Tibial nerve (tissue), 4 donors: Measurements from ENCODE around the gene NOL4L. TPM values are rescaled to one million over a fixed set of nuclear protein-coding genes. Genes with fewer than 3 reads are reported as not detected.

ENCODE experiments used
- DNase-seq, 2 donors: peaks; one replicate each; pipeline ENCODE4 v3.0.0-alpha.2; 2019; ENCODE audit warnings: low spot score in 2 of 2
- H3K27ac ChIP-seq, 4 donors: fragments of 200-600 bp; sonication (generic) in 3 of 4; one replicate each; pipeline ENCODE4 v1.5.1; 2017 to 2019; ENCODE audit warnings: mild to moderate bottlenecking in 1 of 4
- H3K27me3 ChIP-seq, 2 donors: fragments of 200-600 bp; sonication (generic) in 1 of 2; one replicate each; pipeline versions ENCODE4 v1.5.1 to v1.6.0; 2017 to 2019
- H3K36me3 ChIP-seq, 3 donors: fragments of 200-600 bp; sonication (generic); one replicate each; pipeline ENCODE4 v1.5.1; 2018 to 2019
- H3K4me1 ChIP-seq, 4 donors: fragments of 200-600 bp; sonication (generic) in 3 of 4; one replicate each; pipeline ENCODE4 v1.5.1; 2017 to 2019
- H3K4me3 ChIP-seq, 4 donors: fragments of 200-600 bp; sonication (generic) in 3 of 4; one replicate each; pipeline ENCODE4 v1.5.1; 2017 to 2019; ENCODE audit warnings: mild to moderate bottlenecking in 1 of 4, moderate library complexity in 1 of 4
- H3K9me3 ChIP-seq, 4 donors: fragments of 200-600 bp; sonication (generic) in 3 of 4; one replicate each; pipeline ENCODE4 v1.5.1; 2017 to 2019
- EP300 ChIP-seq, 2 donors: sonication (generic); formaldehyde crosslinking; IDR thresholded peaks; one replicate each; pipeline ENCODE4 v1.6.1; 2017; ENCODE audit warnings: antibody characterized with exemption in 2 of 2, mild to moderate bottlenecking in 1 of 2
- POLR2A ChIP-seq, 2 donors: fragments of 450-650 bp; IDR thresholded peaks; one replicate each; pipeline ENCODE4 v1.6.1; 2017; ENCODE audit warnings: antibody characterized with exemption in 2 of 2, mild to moderate bottlenecking in 2 of 2, moderate library complexity in 2 of 2
- WGBS, 2 donors: methylation state at CpG; one replicate each; pipeline ENCODE4 v1.1.5; 2018; 5-methylcytosine and 5-hydroxymethylcytosine counted together
- total RNA-seq, 4 donors: library from RNA; depleted of rRNA; stranded (reverse); fragments of >200 nt; gene quantifications; one replicate each; pipeline ENCODE4 v1.1.0, GENCODE V29; 2016
- TF ChIP-seq, protein P1 (sequence below), 5 experiments: fragments of 200-600 bp in 3 of 5; fragments of 450-650 bp in 2 of 5; sonication (generic) in 3 of 5; IDR thresholded peaks; one replicate each; pipeline ENCODE4 v1.5.1; 2016 to 2019; ENCODE audit warnings: antibody characterized with exemption in 5 of 5, mild to moderate bottlenecking in 3 of 5, moderate library complexity in 2 of 5

The NOL4L gene
- total RNA-seq, 4 donors from 2014 or later, result 11.5 to 22.3 (median 19.9) TPM

GRCh38 chr20:32464401-32465091 lies 120.6 kb downstream of the NOL4L start:
- Histone ChIP-seq H3K27me3 (no peaks in the 10 kb centered on the region), H3K4me1 (peaks cover 6 to 94% (median 68%) of the 10 kb centered on the region in 4 donors), H3K9me3 (no peaks in the 10 kb centered on the region), H3K36me3 (peaks cover 0 to 3% (median 0%) of the 10 kb centered on the region in 3 donors), H3K27ac (peak overlapping the region; percentile 83 to 93 (median 86)), H3K4me3 (no peak overlapping the region)
- 65 to 66% methylated on average over 20 of the region's 20 CpGs for WGBS, 2 donors
- TF ChIP-seq EP300 (IDR thresholded peaks at IDR 0.05) (no peak), POLR2A (IDR thresholded peaks at IDR 0.05) (no peak)
- TF ChIP-seq, protein P1, sequence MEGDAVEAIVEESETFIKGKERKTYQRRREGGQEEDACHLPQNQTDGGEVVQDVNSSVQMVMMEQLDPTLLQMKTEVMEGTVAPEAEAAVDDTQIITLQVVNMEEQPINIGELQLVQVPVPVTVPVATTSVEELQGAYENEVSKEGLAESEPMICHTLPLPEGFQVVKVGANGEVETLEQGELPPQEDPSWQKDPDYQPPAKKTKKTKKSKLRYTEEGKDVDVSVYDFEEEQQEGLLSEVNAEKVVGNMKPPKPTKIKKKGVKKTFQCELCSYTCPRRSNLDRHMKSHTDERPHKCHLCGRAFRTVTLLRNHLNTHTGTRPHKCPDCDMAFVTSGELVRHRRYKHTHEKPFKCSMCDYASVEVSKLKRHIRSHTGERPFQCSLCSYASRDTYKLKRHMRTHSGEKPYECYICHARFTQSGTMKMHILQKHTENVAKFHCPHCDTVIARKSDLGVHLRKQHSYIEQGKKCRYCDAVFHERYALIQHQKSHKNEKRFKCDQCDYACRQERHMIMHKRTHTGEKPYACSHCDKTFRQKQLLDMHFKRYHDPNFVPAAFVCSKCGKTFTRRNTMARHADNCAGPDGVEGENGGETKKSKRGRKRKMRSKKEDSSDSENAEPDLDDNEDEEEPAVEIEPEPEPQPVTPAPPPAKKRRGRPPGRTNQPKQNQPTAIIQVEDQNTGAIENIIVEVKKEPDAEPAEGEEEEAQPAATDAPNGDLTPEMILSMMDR (IDR thresholded peaks at IDR 0.05), result no peak
- DNase-seq, result no peak

GRCh38 chr20:32463642-32464400 lies 121.3 kb downstream of the NOL4L start:
- Histone ChIP-seq H3K36me3 (peaks cover 0 to 3% (median 0%) of the 10 kb centered on the region in 3 donors), H3K4me3 (no peak overlapping the region), H3K9me3 (no peaks in the 10 kb centered on the region), H3K27me3 (no peaks in the 10 kb centered on the region), H3K4me1 (peaks cover 6 to 88% (median 62%) of the 10 kb centered on the region in 4 donors), H3K27ac (peak overlapping the region; percentile 83 to 93 (median 86))
- TF ChIP-seq EP300 (IDR thresholded peaks at IDR 0.05), result peak in 1 of 2 donors; percentile 75
- peak in 1 of 2 donors; percentile 4 for TF ChIP-seq POLR2A (IDR thresholded peaks at IDR 0.05)
- TF ChIP-seq, protein P1 (IDR thresholded peaks at IDR 0.05), result no peak
- DNase-seq, result no peak
- 24 to 45% methylated on average over 12 to 16 of the region's 28 CpGs for WGBS, 2 donors

DNA sequence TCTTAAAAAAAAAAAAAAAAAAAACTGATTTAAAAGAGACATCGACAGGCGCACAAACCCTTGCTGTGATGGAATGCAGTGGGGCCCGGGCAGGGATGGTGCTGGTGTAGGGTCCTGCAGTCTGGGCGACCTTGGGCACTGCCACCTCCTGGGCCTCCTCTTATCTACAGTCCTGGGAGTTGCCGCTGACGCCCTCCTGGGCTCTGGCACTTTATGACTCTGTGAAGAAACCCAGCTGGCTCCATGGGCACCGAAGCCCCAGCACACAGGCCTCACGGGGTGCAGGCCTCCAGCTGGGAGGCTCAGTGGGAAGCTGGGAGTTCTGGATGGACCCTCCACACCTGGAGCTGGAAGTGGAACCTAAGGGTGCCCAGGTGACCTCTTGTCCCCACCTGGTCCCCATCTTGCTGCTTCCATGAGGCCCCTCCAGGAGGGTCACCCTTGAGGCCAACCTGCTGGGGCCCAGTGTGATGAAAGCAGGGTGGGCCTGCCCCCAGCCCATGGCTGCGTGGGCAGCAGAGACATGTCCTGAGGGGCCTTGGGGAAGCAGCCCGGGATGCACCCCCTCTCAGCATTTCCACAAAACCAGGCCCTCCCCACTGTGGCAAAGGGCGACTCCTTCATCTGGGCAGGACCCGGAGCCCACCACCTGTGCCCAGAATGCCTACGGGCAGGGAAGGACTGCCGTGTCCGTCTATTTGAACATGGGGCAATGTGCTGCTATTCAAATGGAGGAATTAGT lies 122.1 kb downstream of the NOL4L start:
- Histone ChIP-seq H3K36me3 (peaks cover 0 to 3% (median 0%) of the 10 kb centered on the region in 3 donors), H3K27me3 (no peaks in the 10 kb centered on the region), H3K9me3 (no peaks in the 10 kb centered on the region), H3K27ac (peak overlapping the region; percentile 83 to 93 (median 86)), H3K4me3 (no peak overlapping the region), H3K4me1 (peaks cover 6 to 88% (median 60%) of the 10 kb centered on the region in 4 donors)
- WGBS, 2 donors, result 50 to 53% methylated on average over 10 to 15 of the region's 15 CpGs
- TF ChIP-seq POLR2A (IDR thresholded peaks at IDR 0.05) (no peak), EP300 (IDR thresholded peaks at IDR 0.05) (no peak)
- TF ChIP-seq, protein P1 (IDR thresholded peaks at IDR 0.05), result no peak
- no peak for DNase-seq

GRCh38 chr20:32461836-32462600 lies 123.1 kb downstream of the NOL4L start:
- H3K4me1 ChIP-seq, result peaks cover 6 to 88% (median 59%) of the 10 kb centered on the region in 4 donors
- H3K27ac ChIP-seq, result peak overlapping the region in 3 of 4 donors; percentile 83 to 93 (median 89)
- H3K4me3 ChIP-seq, result no peak overlapping the region
- H3K27me3 ChIP-seq, result no peaks in the 10 kb centered on the region
- 82 to 86% methylated on average over 17 of the region's 17 CpGs for WGBS, 2 donors
- H3K9me3 ChIP-seq, result no peaks in the 10 kb centered on the region
- DNase-seq, result no peak
- TF ChIP-seq EP300 (IDR thresholded peaks at IDR 0.05) (no peak), POLR2A (IDR thresholded peaks at IDR 0.05) (no peak)
- H3K36me3 ChIP-seq, result peaks cover 0 to 3% (median 0%) of the 10 kb centered on the region in 3 donors
